GM23338 (cell line): ENCODE measurements around the gene STK17A. TPM values are rescaled to one million over a fixed set of nuclear protein-coding genes. Genes with fewer than 3 reads are reported as not detected.

Source experiments
- ATAC-seq: fragments of 200-7000 bp; cut with Tn5 transposase; 3 replicates; pipeline ENCODE4 v1.9.1; 2020
- DNase-seq: peaks from one replicate; pipeline ENCODE4 v3.0.0-alpha.2; 2015; ENCODE audit warnings: low spot score
- H2AFZ ChIP-seq: fragments of 200-600 bp; sonication (generic); 2 replicates; pipeline ENCODE4 v1.8.0; 2016; ENCODE audit warnings: antibody characterized with exemption, mild to moderate bottlenecking, moderate library complexity
- H3F3A ChIP-seq: fragments of 200-600 bp; sonication (generic); replicated peaks from 2 replicates; pipeline ENCODE4 v1.8.0; 2017; ENCODE audit warnings: antibody characterized with exemption, mixed run types, low read depth
- H3K27ac ChIP-seq: fragments of 200-600 bp; sonication (generic); 2 replicates; pipeline ENCODE4 v1.6.1; 2016; ENCODE audit warnings: low read depth
- H3K27me3 ChIP-seq: fragments of 200-600 bp; sonication (generic); 2 replicates; pipeline ENCODE4 v1.8.0; 2016; ENCODE audit warnings: mild to moderate bottlenecking, mixed run types, moderate library complexity; ENCODE audit not compliant: insufficient read depth
- H3K36me3 ChIP-seq: fragments of 200-600 bp; sonication (generic); 2 replicates; pipeline ENCODE4 v1.8.0; 2016; ENCODE audit warnings: mild to moderate bottlenecking; ENCODE audit not compliant: insufficient read depth
- H3K4me1 ChIP-seq: fragments of 200-600 bp; sonication (generic); 2 replicates; pipeline ENCODE4 v1.8.0; 2016; ENCODE audit warnings: mild to moderate bottlenecking, moderate library complexity; ENCODE audit not compliant: insufficient read depth
- H3K4me2 ChIP-seq: fragments of 200-600 bp; sonication (generic); 2 replicates; pipeline ENCODE4 v1.7.1; 2017; ENCODE audit warnings: mixed run types
- H3K4me3 ChIP-seq: fragments of 200-600 bp; sonication (generic); 2 replicates; pipeline ENCODE4 v1.6.1; 2016; ENCODE audit warnings: mixed run types
- H3K79me2 ChIP-seq: fragments of 200-600 bp; sonication (generic); replicated peaks from 2 replicates; pipeline ENCODE4 v1.8.0; 2017; ENCODE audit warnings: mild to moderate bottlenecking; ENCODE audit not compliant: insufficient read depth
- H3K9me2 ChIP-seq: fragments of 200-600 bp; sonication (generic); 2 replicates; pipeline ENCODE4 v1.8.0; 2017; ENCODE audit not compliant: insufficient read depth
- H4K20me1 ChIP-seq: fragments of 200-600 bp; sonication (generic); replicated peaks from 2 replicates; pipeline ENCODE4 v1.8.0; 2017; ENCODE audit warnings: mild to moderate bottlenecking; ENCODE audit not compliant: insufficient read depth
- H3K27ac Mint-ChIP-seq: 2 replicates; pipeline ENCODE4 v1.8.0; 2020; ENCODE audit warnings: inconsistent platforms, mild to moderate bottlenecking, moderate library complexity, mixed read lengths
- H3K27me3 Mint-ChIP-seq: 3 replicates; pipeline ENCODE4 v1.8.0; 2022; ENCODE audit warnings: low read depth, mild to moderate bottlenecking, moderate library complexity, mixed read lengths, inconsistent platforms; ENCODE audit not compliant: insufficient read depth, poor library complexity
- H3K36me3 Mint-ChIP-seq: 3 replicates; pipeline ENCODE4 v1.8.0; 2021; ENCODE audit warnings: low read depth, mild to moderate bottlenecking, inconsistent platforms, moderate library complexity, mixed read lengths
- H3K4me1 Mint-ChIP-seq: 3 replicates; pipeline ENCODE4 v1.8.0; 2020; ENCODE audit warnings: mild to moderate bottlenecking, inconsistent platforms, mixed read lengths
- H3K4me3 Mint-ChIP-seq: 3 replicates; pipeline ENCODE4 v1.8.0; 2021; ENCODE audit warnings: moderate library complexity, mild to moderate bottlenecking, inconsistent platforms, mixed read lengths
- H3K9me3 Mint-ChIP-seq: 3 replicates; pipeline ENCODE4 v1.8.0; 2020; ENCODE audit warnings: moderate library complexity, mild to moderate bottlenecking, inconsistent platforms, mixed read lengths
- CREB1 ChIP-seq: fragments of 250-450 bp; sonication (Bioruptor Pico); IDR thresholded peaks from 2 replicates; pipeline ENCODE4 v1.5.0; 2020; ENCODE audit warnings: low read depth, mild to moderate bottlenecking, moderate library complexity
- CTCF ChIP-seq, 2 experiments: fragments of 200-600 bp in 1 of 2; sonication (generic) in 1 of 2; conservative IDR thresholded peaks; 2 replicates each; pipeline versions ENCODE4 v1.5.1 to v1.6.1; 2016 to 2017; ENCODE audit warnings: antibody characterized with exemption in 2 of 2, low read depth in 2 of 2, mild to moderate bottlenecking in 2 of 2, moderate library complexity in 1 of 2
- EZH2 ChIP-seq: fragments of 200-600 bp; sonication (generic); IDR thresholded peaks from one replicate; pipeline ENCODE4 v1.8.0; 2017; ENCODE audit warnings: antibody characterized with exemption, mild to moderate bottlenecking, low read depth; ENCODE audit not compliant: unreplicated experiment
- EZH2phosphoT487 ChIP-seq: fragments of 200-600 bp; sonication (generic); IDR thresholded peaks from one replicate; pipeline ENCODE4 v1.8.1; 2018; ENCODE audit warnings: antibody characterized with exemption; ENCODE audit not compliant: unreplicated experiment
- JUNB ChIP-seq: IDR thresholded peaks from one replicate; pipeline ENCODE4 v1.6.1; 2016; ENCODE audit warnings: antibody characterized with exemption; ENCODE audit not compliant: unreplicated experiment
- NANOG ChIP-seq: IDR thresholded peaks from 2 replicates; pipeline ENCODE4 v1.6.1; 2016; ENCODE audit warnings: antibody characterized with exemption, borderline replicate concordance
- POLR2AphosphoS5 ChIP-seq: IDR thresholded peaks from 2 replicates; pipeline ENCODE4 v1.6.1; 2016; ENCODE audit warnings: antibody characterized with exemption, low read depth
- REST ChIP-seq: IDR thresholded peaks from one replicate; pipeline ENCODE4 v1.6.1; 2018; ENCODE audit warnings: antibody characterized with exemption; ENCODE audit not compliant: unreplicated experiment
- STAT1 ChIP-seq: IDR thresholded peaks from one replicate; pipeline ENCODE4 v1.6.1; 2016; ENCODE audit warnings: antibody characterized with exemption; ENCODE audit not compliant: unreplicated experiment
- ZNF114 ChIP-seq: fragments of 250-450 bp; sonication (Bioruptor Pico); IDR thresholded peaks from 2 replicates; pipeline ENCODE4 v1.5.0; 2020; ENCODE audit warnings: mild to moderate bottlenecking, moderate library complexity
- ZNF331 ChIP-seq: fragments of 250-450 bp; sonication (Bioruptor Pico); IDR thresholded peaks from 2 replicates; pipeline ENCODE4 v1.5.0; 2020; ENCODE audit warnings: low read depth, mild to moderate bottlenecking, moderate library complexity
- ZNF462 ChIP-seq: fragments of 250-450 bp; sonication (Bioruptor Pico); IDR thresholded peaks from 2 replicates; pipeline ENCODE4 v1.5.0; 2020; ENCODE audit warnings: mild to moderate bottlenecking, moderate library complexity
- polyA plus RNA-seq: library from polyadenylated mRNA; unstranded; fragments of >200 nt; fragmentation: Nextera tagmentation; extraction: Ambion mirVana; gene quantifications from 2 replicates; pipeline ENCODE4 v1.2.1, GENCODE V29; 2016
- total RNA-seq: library from RNA; depleted of rRNA; stranded (reverse); fragments of >200 nt; shearing (Covaris generic); gene quantifications from 2 replicates; pipeline ENCODE4 v1.2.3, GENCODE V29; 2014
- TF ChIP-seq, protein P1 (sequence below): IDR thresholded peaks from 2 replicates; pipeline ENCODE4 v1.6.1; 2016; ENCODE audit warnings: antibody characterized with exemption

STK17A gene
- total and polyA plus RNA-seq, 2 experiments from 2014 or later, result 21.2 to 21.8 TPM

GRCh38 chr7:43643846-43644245 is 60.9 kb downstream of the STK17A start:
- no peaks in the 10 kb centered on the region for H3K27me3 ChIP-seq
- Mint-ChIP-seq H3K9me3 (no peaks in the 10 kb centered on the region; the same call in 2 of the 3 replicates), H3K27ac (no peak overlapping the region), H3K4me3 (no peak overlapping the region), H3K36me3 (peaks cover 76% of the 10 kb centered on the region), H3K4me1 (peaks cover 31% of the 10 kb centered on the region), H3K27me3 (peaks cover 8% of the 10 kb centered on the region)
- H3K4me1 ChIP-seq, result peaks cover 27% of the 10 kb centered on the region
- DNase-seq (no peak), ATAC-seq (no peak)
- no peak overlapping the region for H2AFZ ChIP-seq
- H3K79me2 ChIP-seq, result peaks cover 27% of the 10 kb centered on the region
- H4K20me1 ChIP-seq, result no peaks in the 10 kb centered on the region
- TF ChIP-seq ZNF462, result no peak
- TF ChIP-seq CTCF (conservative IDR thresholded peaks at IDR 0.05; ENCODE audit: low read depth in 2 of 2), result no peak
- no peak for TF ChIP-seq REST
- TF ChIP-seq NANOG, result no peak
- no peak for TF ChIP-seq JUNB
- TF ChIP-seq ZNF114, result no peak
- TF ChIP-seq STAT1, result no peak
- no peak for TF ChIP-seq CREB1 (CRISPR knock-in tag)
- no peak for TF ChIP-seq POLR2AphosphoS5
- TF ChIP-seq, protein P1, sequence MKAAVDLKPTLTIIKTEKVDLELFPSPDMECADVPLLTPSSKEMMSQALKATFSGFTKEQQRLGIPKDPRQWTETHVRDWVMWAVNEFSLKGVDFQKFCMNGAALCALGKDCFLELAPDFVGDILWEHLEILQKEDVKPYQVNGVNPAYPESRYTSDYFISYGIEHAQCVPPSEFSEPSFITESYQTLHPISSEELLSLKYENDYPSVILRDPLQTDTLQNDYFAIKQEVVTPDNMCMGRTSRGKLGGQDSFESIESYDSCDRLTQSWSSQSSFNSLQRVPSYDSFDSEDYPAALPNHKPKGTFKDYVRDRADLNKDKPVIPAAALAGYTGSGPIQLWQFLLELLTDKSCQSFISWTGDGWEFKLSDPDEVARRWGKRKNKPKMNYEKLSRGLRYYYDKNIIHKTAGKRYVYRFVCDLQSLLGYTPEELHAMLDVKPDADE, result no peak
- no peak for TF ChIP-seq EZH2
- no peak for TF ChIP-seq EZH2phosphoT487
- no peak for TF ChIP-seq ZNF331 (CRISPR knock-in tag)
- H3K9me2 ChIP-seq, result no peaks in the 10 kb centered on the region
- no peak overlapping the region for H3K4me2 ChIP-seq
- no peak overlapping the region for H3K4me3 ChIP-seq
- peaks cover 13% of the 10 kb centered on the region for H3K36me3 ChIP-seq
- H3K27ac ChIP-seq, result no peak overlapping the region
- peaks cover 5% of the 10 kb centered on the region; the same call in 1 of the 2 replicates for H3F3A ChIP-seq
